Pancreas (tissue), 10 donors: ENCODE measurements around the gene THG1L. TPM values are rescaled to one million over a fixed set of nuclear protein-coding genes. Genes with fewer than 3 reads are reported as not detected.

Experiments
- ATAC-seq, 4 donors: fragments of 200-7000 bp; cut with Tn5 transposase; one replicate each; pipeline versions ENCODE4 v1.8.0 to v1.9.1; 2020; ENCODE audit warnings: mild to moderate bottlenecking in 4 of 4, moderate library complexity in 4 of 4
- DNase-seq, 6 donors: peaks; one replicate each; pipeline ENCODE4 v3.0.0-alpha.2; 2020
- FAIRE-seq: peaks from 2 replicates; lab custom pipeline; 2012; peaks lifted over from hg19 to GRCh38; lab: Jason Lieb, UNC
- H3K27ac ChIP-seq, 4 donors: fragments of 200-600 bp; sonication (generic); 1 replicate in 3 of 4; 2 replicates in 1 of 4; pipeline versions ENCODE4 v1.5.0 to v1.8.0; 2020
- H3K27me3 ChIP-seq, 4 donors: fragments of 200-600 bp; one replicate each; pipeline ENCODE4 v1.8.0; 2021
- H3K36me3 ChIP-seq, 3 donors: fragments of 200-600 bp; sonication (generic) in 1 of 3; one replicate each; pipeline versions ENCODE4 v1.5.0 to v1.8.0; 2020 to 2021
- H3K4me1 ChIP-seq, 3 donors: fragments of 200-600 bp; one replicate each; pipeline ENCODE4 v1.8.0; 2021
- H3K4me3 ChIP-seq, 4 donors: fragments of 200-600 bp; sonication (generic) in 2 of 4; one replicate each; pipeline versions ENCODE4 v1.5.0 to v1.8.0; 2020 to 2021
- H3K9me3 ChIP-seq, 4 donors: fragments of 200-600 bp; one replicate each; pipeline ENCODE4 v1.8.0; 2021
- WGBS, 2 donors: extraction: QIAGEN DNeasy Blood & Tissue Kit; methylation state at CpG; one replicate each; pipeline ENCODE4 v1.1.7; 2013; 5-methylcytosine and 5-hydroxymethylcytosine counted together
- intact Hi-C, 3 donors: fragments of 100-400 bp; cut with DNase I; formaldehyde crosslinking; loops; one replicate each; pipeline versions ENCODE4 v1.11.1 to v1.14.2; 2022
- polyA plus RNA-seq, 2 donors: library from polyadenylated mRNA; stranded (reverse); fragments of 200-250 nt; gene quantifications; one replicate each; pipeline ENCODE4 v1.2.3, GENCODE V29; 2013
- total RNA-seq, 6 donors: library from RNA; stranded (reverse); fragmentation: NEBNext Ultra II Directional in 4 of 6; extraction: Animal tissue kit (Norgen Biotek cat#: 25700) in 4 of 6; gene quantifications; one replicate each; pipeline versions ENCODE4 v1.2.1 to v1.2.4, GENCODE V29; 2021 to 2023
- TF ChIP-seq, protein P1 (sequence below), 4 donors: fragments of 200-600 bp; sonication (generic) in 3 of 4; IDR thresholded peaks; one replicate each; pipeline versions ENCODE4 v1.5.0 to v1.8.0; 2021; ENCODE audit warnings: antibody characterized with exemption in 4 of 4
- donor health status: healthy with polysubstance abuse.
- donor health status: DM: no; HTN: no; CAD: no; lungs with moderate emphysema.
- donor health status: DM: no; HTN: no; CAD: no.
- donor health status: control.
- donor health status: control.
- donor health status: Bipolar disorder and iron deficiency.
- donor health status: DM: yes; HTN: yes; CAD: no.
- donor health status: DM: no; HTN: no; CAD: no.
- donor health status: DM: no; HTN: no; CAD: no.
- donor health status: DM: yes; HTN: yes; CAD: no.

Gene THG1L
- total and polyA plus RNA-seq, 8 donors: 5.7 to 10.8 (median 8.3) TPM

DNA sequence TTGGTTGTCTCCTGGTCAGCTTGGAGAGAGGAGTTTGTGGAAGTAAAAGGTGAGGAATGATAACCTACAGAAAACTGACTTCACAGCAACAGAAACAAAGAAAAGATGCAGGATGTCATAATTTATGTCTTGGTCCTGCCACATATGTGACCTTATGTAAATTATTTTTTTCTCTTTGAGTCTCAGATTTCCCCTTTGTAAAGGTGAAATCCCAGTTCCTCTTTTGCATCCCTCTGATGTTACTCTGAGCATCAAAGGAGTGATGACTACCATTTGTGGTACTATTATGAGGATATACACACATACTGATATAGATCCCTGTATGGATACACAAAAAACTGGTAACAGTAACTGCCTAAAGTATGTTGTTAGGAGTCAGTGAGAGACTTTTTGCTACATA lies 1.4 kb upstream of the THG1L start:
- FAIRE-seq: no peak
- intact Hi-C loops: no loop called here

DNA sequence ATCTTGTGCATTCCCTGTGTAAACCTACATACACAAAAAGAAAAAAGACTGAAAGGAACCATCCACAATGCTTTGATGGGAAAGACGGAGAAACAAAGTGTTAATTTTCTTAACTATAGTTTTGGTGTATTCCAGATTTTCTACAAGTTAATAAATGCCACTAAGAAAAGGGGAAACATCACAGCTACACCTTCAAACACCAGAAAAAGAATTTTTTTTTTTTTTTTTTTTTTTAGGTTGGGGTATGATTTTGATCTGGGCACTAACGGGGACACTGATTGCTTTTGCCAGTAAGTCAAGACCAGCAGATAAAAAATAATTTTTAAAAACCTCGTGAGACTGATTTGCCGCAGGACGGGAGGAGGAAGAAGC lies 334 bp upstream of the THG1L start:
- no peak for FAIRE-seq
- WGBS, 2 donors: 18 to 19% methylated on average over 5 of the region's 5 CpGs
- H3K27ac ChIP-seq: peak overlapping the region; percentile 85 to 90 (median 90)
- no peaks in the 10 kb centered on the region for H3K9me3 ChIP-seq
- no peak for ATAC-seq
- no peaks in the 10 kb centered on the region for H3K27me3 ChIP-seq
- H3K4me3 ChIP-seq: peak overlapping the region; percentile 61 to 77 (median 70)
- no peak for DNase-seq
- no peaks in the 10 kb centered on the region for H3K36me3 ChIP-seq
- intact Hi-C loops: no loop called here
- TF ChIP-seq, protein P1, sequence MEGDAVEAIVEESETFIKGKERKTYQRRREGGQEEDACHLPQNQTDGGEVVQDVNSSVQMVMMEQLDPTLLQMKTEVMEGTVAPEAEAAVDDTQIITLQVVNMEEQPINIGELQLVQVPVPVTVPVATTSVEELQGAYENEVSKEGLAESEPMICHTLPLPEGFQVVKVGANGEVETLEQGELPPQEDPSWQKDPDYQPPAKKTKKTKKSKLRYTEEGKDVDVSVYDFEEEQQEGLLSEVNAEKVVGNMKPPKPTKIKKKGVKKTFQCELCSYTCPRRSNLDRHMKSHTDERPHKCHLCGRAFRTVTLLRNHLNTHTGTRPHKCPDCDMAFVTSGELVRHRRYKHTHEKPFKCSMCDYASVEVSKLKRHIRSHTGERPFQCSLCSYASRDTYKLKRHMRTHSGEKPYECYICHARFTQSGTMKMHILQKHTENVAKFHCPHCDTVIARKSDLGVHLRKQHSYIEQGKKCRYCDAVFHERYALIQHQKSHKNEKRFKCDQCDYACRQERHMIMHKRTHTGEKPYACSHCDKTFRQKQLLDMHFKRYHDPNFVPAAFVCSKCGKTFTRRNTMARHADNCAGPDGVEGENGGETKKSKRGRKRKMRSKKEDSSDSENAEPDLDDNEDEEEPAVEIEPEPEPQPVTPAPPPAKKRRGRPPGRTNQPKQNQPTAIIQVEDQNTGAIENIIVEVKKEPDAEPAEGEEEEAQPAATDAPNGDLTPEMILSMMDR (IDR thresholded peaks at IDR 0.05): no peak
- H3K4me1 ChIP-seq: peaks cover 0 to 4% (median 0%) of the 10 kb centered on the region in 3 donors

More for the DNA sequence above, 1.4 kb upstream of the THG1L start:
- no peak overlapping the region for H3K27ac ChIP-seq
- no peaks in the 10 kb centered on the region for H3K36me3 ChIP-seq
- no peaks in the 10 kb centered on the region for H3K27me3 ChIP-seq
- ATAC-seq (no peak), DNase-seq (no peak)
- H3K4me3 ChIP-seq: no peak overlapping the region
- no peaks in the 10 kb centered on the region for H3K9me3 ChIP-seq
- H3K4me1 ChIP-seq: peaks cover 0 to 4% (median 0%) of the 10 kb centered on the region in 3 donors
- TF ChIP-seq, protein P1 (IDR thresholded peaks at IDR 0.05): no peak

DNA sequence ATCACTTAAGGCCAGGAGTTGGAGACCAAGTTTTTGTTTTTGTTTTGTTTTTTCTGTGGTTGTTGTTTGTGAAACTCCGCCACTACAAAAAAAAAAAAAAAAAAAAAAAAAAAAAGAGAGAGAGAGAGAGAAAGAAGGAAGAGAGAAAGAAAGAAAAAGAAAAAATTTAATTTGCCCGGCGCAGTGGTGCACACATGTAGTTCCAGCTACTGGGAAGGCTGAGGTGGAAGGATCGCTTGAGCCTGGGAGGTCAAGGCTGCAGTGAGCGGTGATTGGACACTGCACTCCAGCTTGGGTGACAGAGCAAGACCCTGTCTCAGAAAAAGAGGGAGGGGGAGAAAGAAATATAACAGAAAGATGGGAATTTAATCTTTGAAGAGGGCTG lies 902 bp downstream of the THG1L start:
- TF ChIP-seq, protein P1 (IDR thresholded peaks at IDR 0.05): no peak
- DNase-seq: no peak
- no peaks in the 10 kb centered on the region for H3K36me3 ChIP-seq
- no peak for FAIRE-seq
- intact Hi-C loops: no loop called here
- no peak for ATAC-seq
- no peak overlapping the region for H3K27ac ChIP-seq
- no peaks in the 10 kb centered on the region for H3K9me3 ChIP-seq
- no peaks in the 10 kb centered on the region for H3K27me3 ChIP-seq
- WGBS, 2 donors: 90% methylated on average over 5 of the region's 5 CpGs
- peak overlapping the region in 2 of 4 donors; percentile 71 to 77 for H3K4me3 ChIP-seq
- peaks cover 0 to 4% (median 0%) of the 10 kb centered on the region in 3 donors for H3K4me1 ChIP-seq

DNA sequence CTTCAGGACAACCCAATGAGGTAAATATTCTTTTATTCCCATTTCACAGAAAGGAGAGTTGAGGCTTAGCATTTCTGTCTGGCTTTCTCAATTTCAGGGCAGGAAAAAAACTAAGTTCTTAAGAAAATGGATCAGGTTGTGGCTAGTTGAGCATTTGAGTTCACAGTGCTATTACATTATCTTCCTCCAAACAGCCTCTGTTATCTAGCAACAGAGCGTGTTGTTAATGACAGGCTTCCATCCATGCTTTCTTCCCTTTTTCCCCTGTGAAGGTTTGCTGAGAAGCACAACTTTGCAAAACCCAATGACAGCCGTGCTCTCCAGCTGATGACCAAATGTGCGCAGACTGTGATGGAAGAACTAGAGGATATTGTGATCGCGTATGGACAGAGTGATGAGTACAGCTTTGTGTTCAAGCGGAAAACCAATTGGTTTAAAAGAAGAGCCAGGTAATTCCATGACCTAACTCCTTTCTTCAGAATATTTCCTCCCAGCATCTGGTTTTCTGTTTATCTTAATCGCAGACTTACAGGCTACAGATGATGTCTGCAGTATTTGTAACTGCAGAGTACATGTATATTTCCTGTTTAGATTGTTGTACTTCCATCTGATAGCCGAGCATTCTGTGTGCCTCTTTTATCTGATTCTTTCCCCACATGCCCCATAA lies 1.5 kb downstream of the THG1L start:
- FAIRE-seq: no peak
- 90 to 95% methylated on average over 8 of the region's 8 CpGs for WGBS, 2 donors
- Histone ChIP-seq H3K36me3 (no peaks in the 10 kb centered on the region), H3K27me3 (no peaks in the 10 kb centered on the region), H3K4me1 (peaks cover 0 to 4% (median 0%) of the 10 kb centered on the region in 3 donors), H3K9me3 (no peaks in the 10 kb centered on the region), H3K4me3 (no peak overlapping the region), H3K27ac (no peak overlapping the region)
- ATAC-seq: no peak
- TF ChIP-seq, protein P1 (IDR thresholded peaks at IDR 0.05): no peak
- intact Hi-C loops: no loop called here
- DNase-seq: no peak

GRCh38 chr5:157734436-157734835 lies 3.2 kb downstream of the THG1L start:
- Histone ChIP-seq H3K4me3 (no peak overlapping the region), H3K27ac (no peak overlapping the region), H3K27me3 (no peaks in the 10 kb centered on the region), H3K36me3 (no peaks in the 10 kb centered on the region), H3K9me3 (no peaks in the 10 kb centered on the region), H3K4me1 (peaks cover 0 to 4% (median 0%) of the 10 kb centered on the region in 3 donors)
- 83 to 89% methylated on average over 7 of the region's 7 CpGs for WGBS, 2 donors
- ATAC-seq (no peak), FAIRE-seq (no peak), DNase-seq (no peak)
- TF ChIP-seq, protein P1 (IDR thresholded peaks at IDR 0.05): no peak
- intact Hi-C loops: no loop called here
